ENCODE measurements around the gene ITGAD.

ITGAD gene

DNA sequence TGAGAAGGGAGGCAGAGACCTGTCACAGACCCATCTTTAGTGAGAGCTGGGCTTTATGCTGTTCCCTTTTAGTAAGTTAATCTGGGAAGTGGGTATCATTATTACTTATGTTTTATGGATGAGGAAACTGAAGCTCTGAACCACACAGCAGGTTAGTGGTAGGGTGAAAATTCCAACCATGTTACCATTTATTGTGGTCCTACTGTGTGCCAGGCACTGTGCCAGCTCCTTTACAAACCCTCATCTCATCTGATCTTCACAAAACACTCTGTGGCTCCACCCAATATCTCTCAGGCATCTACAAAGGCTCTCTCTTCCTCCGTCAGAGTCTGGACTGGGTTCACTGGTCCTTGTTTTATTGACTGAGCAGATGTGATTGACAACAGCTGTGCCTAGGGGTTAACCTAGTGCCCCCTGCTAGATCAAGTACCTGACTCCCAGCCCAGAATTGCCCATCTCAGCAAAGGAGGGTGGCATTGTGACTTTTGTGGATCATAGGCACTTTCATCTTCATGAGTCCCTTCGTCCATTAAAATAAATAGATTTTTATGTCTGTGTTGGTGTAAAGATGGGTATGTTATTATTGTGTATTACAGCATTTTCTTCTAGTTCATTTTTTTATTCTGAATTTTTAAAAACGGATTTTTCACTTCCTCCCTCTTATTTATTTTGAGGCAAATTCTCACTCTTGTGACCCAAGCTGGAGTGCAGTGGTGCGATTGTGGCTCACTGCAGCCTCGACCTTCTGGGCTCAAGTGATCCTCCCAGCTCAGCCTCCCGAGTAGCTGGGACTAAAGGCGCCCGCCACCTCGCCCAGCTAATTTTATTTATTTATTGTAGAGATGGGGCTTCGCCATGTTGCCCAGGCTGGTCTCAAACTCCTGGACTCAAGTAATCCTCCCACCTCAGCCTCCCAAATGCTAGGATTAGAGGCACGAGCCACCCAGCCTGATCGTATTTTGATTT is 81.9 kb downstream of the ITGAD start:
- TF ChIP-seq, protein P1, sequence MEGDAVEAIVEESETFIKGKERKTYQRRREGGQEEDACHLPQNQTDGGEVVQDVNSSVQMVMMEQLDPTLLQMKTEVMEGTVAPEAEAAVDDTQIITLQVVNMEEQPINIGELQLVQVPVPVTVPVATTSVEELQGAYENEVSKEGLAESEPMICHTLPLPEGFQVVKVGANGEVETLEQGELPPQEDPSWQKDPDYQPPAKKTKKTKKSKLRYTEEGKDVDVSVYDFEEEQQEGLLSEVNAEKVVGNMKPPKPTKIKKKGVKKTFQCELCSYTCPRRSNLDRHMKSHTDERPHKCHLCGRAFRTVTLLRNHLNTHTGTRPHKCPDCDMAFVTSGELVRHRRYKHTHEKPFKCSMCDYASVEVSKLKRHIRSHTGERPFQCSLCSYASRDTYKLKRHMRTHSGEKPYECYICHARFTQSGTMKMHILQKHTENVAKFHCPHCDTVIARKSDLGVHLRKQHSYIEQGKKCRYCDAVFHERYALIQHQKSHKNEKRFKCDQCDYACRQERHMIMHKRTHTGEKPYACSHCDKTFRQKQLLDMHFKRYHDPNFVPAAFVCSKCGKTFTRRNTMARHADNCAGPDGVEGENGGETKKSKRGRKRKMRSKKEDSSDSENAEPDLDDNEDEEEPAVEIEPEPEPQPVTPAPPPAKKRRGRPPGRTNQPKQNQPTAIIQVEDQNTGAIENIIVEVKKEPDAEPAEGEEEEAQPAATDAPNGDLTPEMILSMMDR (IDR thresholded peaks at IDR 0.05) = no peak

DNA sequence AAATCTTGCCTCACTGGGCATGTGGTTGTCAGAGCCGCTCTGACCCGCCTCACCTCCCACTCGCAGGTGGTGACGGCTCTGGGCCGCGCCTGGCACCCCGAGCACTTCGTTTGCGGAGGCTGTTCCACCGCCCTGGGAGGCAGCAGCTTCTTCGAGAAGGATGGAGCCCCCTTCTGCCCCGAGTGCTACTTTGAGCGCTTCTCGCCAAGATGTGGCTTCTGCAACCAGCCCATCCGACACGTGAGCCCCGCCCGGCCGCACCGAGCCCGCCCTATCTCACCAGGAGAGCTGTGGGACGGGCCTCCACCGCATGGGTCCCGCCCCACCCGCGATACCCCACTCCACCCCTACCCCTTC is 82.8 kb downstream of the ITGAD start:
- TF ChIP-seq, protein P1 (IDR thresholded peaks at IDR 0.05) = no peak
